K562 (cell line): ENCODE measurements around the gene POMT2. TPM values are rescaled to one million over a fixed set of nuclear protein-coding genes. Genes with fewer than 3 reads are reported as not detected.
A peak's percentile ranks its signal among the peaks of the same experiment; 100 is the strongest.

Experiments
- CBFA2T3 ChIP-seq: fragments of 450-650 bp; IDR thresholded peaks from 2 replicates; pipeline ENCODE4 v1.6.1; 2017
- CSDE1 ChIP-seq, 2 experiments: fragments of 450-650 bp; IDR thresholded peaks; 2 replicates each; pipeline ENCODE4 v1.6.1; 2016; ENCODE audit warnings: mild to moderate bottlenecking in 1 of 2
- CTCF ChIP-seq, 3 experiments: IDR thresholded peaks in 2 of 3; conservative IDR thresholded peaks in 1 of 3; 2 replicates each; pipeline ENCODE4 v1.5.1; 2011 to 2012; ENCODE audit warnings: low read length in 3 of 3, mild to moderate bottlenecking in 3 of 3, control low read depth in 2 of 3, improper control_type of control experiment in 1 of 3, inconsistent platforms in 1 of 3, low read depth in 1 of 3, mixed read lengths in 1 of 3, moderate library complexity in 1 of 3; ENCODE audit not compliant: insufficient read depth in 2 of 3
- CXXC5 ChIP-seq: fragments of 250-450 bp; sonication (Bioruptor Pico); IDR thresholded peaks from 2 replicates; pipeline ENCODE4 v1.8.0; 2022; ENCODE audit warnings: inconsistent platforms, mild to moderate bottlenecking, moderate library complexity
- GATAD2B ChIP-seq: fragments of 450-650 bp; IDR thresholded peaks from 2 replicates; pipeline ENCODE4 v1.6.1; 2017; ENCODE audit warnings: mild to moderate bottlenecking, borderline replicate concordance
- GTF2F1 ChIP-seq: IDR thresholded peaks from 2 replicates; pipeline ENCODE4 v1.6.1; 2011; ENCODE audit warnings: low read depth, low read length, improper control_type of control experiment
- HNRNPL ChIP-seq: fragments of 200-400 bp; formaldehyde crosslinking; IDR thresholded peaks from 2 replicates; pipeline ENCODE4 v1.6.1; 2017; ENCODE audit warnings: low read depth, mild to moderate bottlenecking, low read length
- KLF1 ChIP-seq: fragments of 450-650 bp; IDR thresholded peaks from 2 replicates; pipeline ENCODE4 v1.6.1; 2016; ENCODE audit warnings: missing genetic modification characterization, missing compliant biosample characterization
- KLF13 ChIP-seq: fragments of 450-650 bp; IDR thresholded peaks from 2 replicates; pipeline ENCODE4 v1.6.1; 2016; ENCODE audit warnings: missing genetic modification characterization, low read depth, mild to moderate bottlenecking, missing compliant biosample characterization, moderate library complexity, borderline replicate concordance
- NCOA1 ChIP-seq: fragments of 450-650 bp; IDR thresholded peaks from 2 replicates; pipeline ENCODE4 v1.6.1; 2016; ENCODE audit warnings: low read depth
- PHF8 ChIP-seq: fragments of 200-600 bp; sonication (generic); IDR thresholded peaks from 2 replicates; pipeline ENCODE4 v1.6.1; 2012; ENCODE audit warnings: mixed run types, mild to moderate bottlenecking, inconsistent platforms, low read length, moderate library complexity, borderline replicate concordance
- SAP30 ChIP-seq: fragments of 200-600 bp; sonication (generic); IDR thresholded peaks from 2 replicates; pipeline ENCODE4 v1.6.1; 2012; ENCODE audit warnings: borderline replicate concordance, low read depth, mild to moderate bottlenecking, moderate library complexity, low read length, control low read depth, inconsistent platforms; ENCODE audit not compliant: insufficient read depth, poor library complexity, severe bottlenecking
- SETDB1 ChIP-seq: IDR thresholded peaks from one replicate; pipeline ENCODE4 v1.6.1; 2012; ENCODE audit warnings: low read length, control low read depth, inconsistent platforms
- SFPQ ChIP-seq: fragments of 200-400 bp; formaldehyde crosslinking; IDR thresholded peaks from 2 replicates; pipeline ENCODE4 v1.6.1; 2017; ENCODE audit warnings: mild to moderate bottlenecking, low read depth, low read length, moderate library complexity
- SREBF1 ChIP-seq: fragments of 150-350 bp; IDR thresholded peaks from 2 replicates; pipeline ENCODE4 v1.6.1; 2014; ENCODE audit warnings: antibody characterized with exemption, low read depth, low read length, borderline replicate concordance
- TCF7 ChIP-seq: sonication (generic); IDR thresholded peaks from 2 replicates; pipeline ENCODE4 v1.6.1; 2016; ENCODE audit warnings: antibody characterized with exemption, borderline replicate concordance
- TGIF2 ChIP-seq: sonication (generic); formaldehyde crosslinking; IDR thresholded peaks from 2 replicates; pipeline ENCODE4 v1.8.1; 2022; ENCODE audit warnings: mild to moderate bottlenecking, missing genetic modification reagents, moderate library complexity
- VEZF1 ChIP-seq: fragments of 200-800 bp; sonication (Bioruptor generic); IDR thresholded peaks from 2 replicates; pipeline ENCODE4 v1.6.1; 2017; ENCODE audit warnings: missing genetic modification characterization, missing compliant biosample characterization
- ZBED1 ChIP-seq: IDR thresholded peaks from 2 replicates; pipeline ENCODE4 v1.6.1; 2014
- ZNF217 ChIP-seq: sonication (generic); formaldehyde crosslinking; IDR thresholded peaks from 2 replicates; pipeline ENCODE4 v1.8.0; 2022; ENCODE audit warnings: mild to moderate bottlenecking, missing genetic modification reagents
- ZNF512 ChIP-seq: IDR thresholded peaks from 2 replicates; pipeline ENCODE4 v1.6.1; 2016; ENCODE audit warnings: missing genetic modification characterization, missing compliant biosample characterization
- ZNF589 ChIP-seq: fragments of 200-800 bp; sonication (Bioruptor generic); IDR thresholded peaks from 2 replicates; pipeline ENCODE4 v1.6.1; 2016; ENCODE audit warnings: low read depth, missing genetic modification characterization, missing compliant biosample characterization
- polyA plus RNA-seq, 8 experiments: library from polyadenylated mRNA; depleted of rRNA in 4 of 8; stranded (reverse) in 5 of 8; unstranded in 3 of 8; fragments of >200 nt; fragmentation: Nextera tagmentation in 2 of 8; fragmentation: Illumina TruSeq in 1 of 8; extraction: Ambion mirVana in 2 of 8; extraction: Trizol in 1 of 8; gene quantifications; 2 replicates each; pipeline versions ENCODE4 v1.2.1 to v1.2.3, GENCODE V29; 2011 to 2014; ENCODE audit warnings: inconsistent platforms in 1 of 8, missing spikeins in 1 of 8
- total RNA-seq, 7 experiments: library from RNA; depleted of rRNA in 6 of 7; stranded (reverse); fragments of >200 nt in 6 of 7; fragmentation: Illumina TruSeq in 2 of 7; extraction: Trizol in 2 of 7; gene quantifications; 2 replicates each; pipeline versions ENCODE4 v1.2.1 to v1.2.3, GENCODE V29; 2011 to 2021; ENCODE audit warnings: low replicate concordance in 1 of 7

The POMT2 gene
- total and polyA plus RNA-seq, 9 of the 15 experiments (the other 6 are each of a cell fraction or from before 2014, with no cell fraction given), result 0.39 to 16.6 (median 7.8) TPM

- TF ChIP-seq ZNF512 (tag), result no peak
- peak; percentile 70 for TF ChIP-seq SAP30
- no peak for TF ChIP-seq ZNF217 (CRISPR knock-in tag)
- TF ChIP-seq ZBED1, result no peak
- no peak for TF ChIP-seq CBFA2T3
- TF ChIP-seq CSDE1 (IDR thresholded peaks at IDR 0.05), result peak in 1 of 2 experiments; percentile 79; a peak in 2 of 4 replicates
- TF ChIP-seq ZNF589, result no peak
- TF ChIP-seq CXXC5 (CRISPR knock-in tag), result peak; percentile 50
- TF ChIP-seq SFPQ, result no peak
- TF ChIP-seq SETDB1, result no peak
- peak; percentile 98 for TF ChIP-seq VEZF1 (CRISPR knock-in tag)
- peak; percentile 76; the same call in 1 of the 2 replicates for TF ChIP-seq PHF8
- TF ChIP-seq HNRNPL, result no peak
- no peak for TF ChIP-seq NCOA1
- no peak for TF ChIP-seq TCF7
- no peak for TF ChIP-seq GTF2F1
- TF ChIP-seq GATAD2B, result peak; percentile 61; the same call in 1 of the 2 replicates
- no peak for TF ChIP-seq SREBF1
- TF ChIP-seq KLF13 (tag), result 0 out of 2 replicates have a peak, but pooled peaks have one; percentile 24
- no peak for TF ChIP-seq TGIF2 (CRISPR knock-in tag)
- TF ChIP-seq KLF1 (tag), result no peak
- TF ChIP-seq CTCF (IDR thresholded peaks at IDR 0.05 in 2 of 3, conservative IDR thresholded peaks at IDR 0.05 in 1 of 3; ENCODE audit: insufficient read depth in 2 of 3, low read depth in 1 of 3, low read length in 3 of 3), result peak; percentile 25 to 43 (median 31); a peak in 3 of 6 replicates
Measured at GRCh38 chr14:77320238-77320935, at the start of gene POMT2 (continued).
